ENCODE measurements around the gene MAGI2. TPM values are rescaled to one million over a fixed set of nuclear protein-coding genes. Genes with fewer than 3 reads are reported as not detected.

The MAGI2 gene
- total RNA-seq, 6 experiments from 2014 or later = 1.2 to 4.0 (median 2.4) TPM

GRCh38 chr7:78041423-78041822 is 1412.0 kb downstream of the MAGI2 start:
- no peaks in the 10 kb centered on the region for H3K9me3 ChIP-seq
- DNase-seq (no peak), ATAC-seq (no peak)
- WGBS (ENCODE audit: insufficient coverage, low coverage, low lambda C conversion rate, missing lambda C conversion rate) = 100% methylated on average over 3 of the region's 3 CpGs
- H3K4me3 ChIP-seq = no peak overlapping the region
- H3K27me3 ChIP-seq = no peaks in the 10 kb centered on the region
- intact Hi-C loops (cut with DNase I) = no loop called here
- no peaks in the 10 kb centered on the region for H3K36me3 ChIP-seq
- TF ChIP-seq POLR2A (IDR thresholded peaks at IDR 0.05) = no peak
- TF ChIP-seq, protein P1, sequence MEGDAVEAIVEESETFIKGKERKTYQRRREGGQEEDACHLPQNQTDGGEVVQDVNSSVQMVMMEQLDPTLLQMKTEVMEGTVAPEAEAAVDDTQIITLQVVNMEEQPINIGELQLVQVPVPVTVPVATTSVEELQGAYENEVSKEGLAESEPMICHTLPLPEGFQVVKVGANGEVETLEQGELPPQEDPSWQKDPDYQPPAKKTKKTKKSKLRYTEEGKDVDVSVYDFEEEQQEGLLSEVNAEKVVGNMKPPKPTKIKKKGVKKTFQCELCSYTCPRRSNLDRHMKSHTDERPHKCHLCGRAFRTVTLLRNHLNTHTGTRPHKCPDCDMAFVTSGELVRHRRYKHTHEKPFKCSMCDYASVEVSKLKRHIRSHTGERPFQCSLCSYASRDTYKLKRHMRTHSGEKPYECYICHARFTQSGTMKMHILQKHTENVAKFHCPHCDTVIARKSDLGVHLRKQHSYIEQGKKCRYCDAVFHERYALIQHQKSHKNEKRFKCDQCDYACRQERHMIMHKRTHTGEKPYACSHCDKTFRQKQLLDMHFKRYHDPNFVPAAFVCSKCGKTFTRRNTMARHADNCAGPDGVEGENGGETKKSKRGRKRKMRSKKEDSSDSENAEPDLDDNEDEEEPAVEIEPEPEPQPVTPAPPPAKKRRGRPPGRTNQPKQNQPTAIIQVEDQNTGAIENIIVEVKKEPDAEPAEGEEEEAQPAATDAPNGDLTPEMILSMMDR (IDR thresholded peaks at IDR 0.05) = no peak
- no peaks in the 10 kb centered on the region for H3K4me1 ChIP-seq
- H3K27ac ChIP-seq = no peak overlapping the region

DNA sequence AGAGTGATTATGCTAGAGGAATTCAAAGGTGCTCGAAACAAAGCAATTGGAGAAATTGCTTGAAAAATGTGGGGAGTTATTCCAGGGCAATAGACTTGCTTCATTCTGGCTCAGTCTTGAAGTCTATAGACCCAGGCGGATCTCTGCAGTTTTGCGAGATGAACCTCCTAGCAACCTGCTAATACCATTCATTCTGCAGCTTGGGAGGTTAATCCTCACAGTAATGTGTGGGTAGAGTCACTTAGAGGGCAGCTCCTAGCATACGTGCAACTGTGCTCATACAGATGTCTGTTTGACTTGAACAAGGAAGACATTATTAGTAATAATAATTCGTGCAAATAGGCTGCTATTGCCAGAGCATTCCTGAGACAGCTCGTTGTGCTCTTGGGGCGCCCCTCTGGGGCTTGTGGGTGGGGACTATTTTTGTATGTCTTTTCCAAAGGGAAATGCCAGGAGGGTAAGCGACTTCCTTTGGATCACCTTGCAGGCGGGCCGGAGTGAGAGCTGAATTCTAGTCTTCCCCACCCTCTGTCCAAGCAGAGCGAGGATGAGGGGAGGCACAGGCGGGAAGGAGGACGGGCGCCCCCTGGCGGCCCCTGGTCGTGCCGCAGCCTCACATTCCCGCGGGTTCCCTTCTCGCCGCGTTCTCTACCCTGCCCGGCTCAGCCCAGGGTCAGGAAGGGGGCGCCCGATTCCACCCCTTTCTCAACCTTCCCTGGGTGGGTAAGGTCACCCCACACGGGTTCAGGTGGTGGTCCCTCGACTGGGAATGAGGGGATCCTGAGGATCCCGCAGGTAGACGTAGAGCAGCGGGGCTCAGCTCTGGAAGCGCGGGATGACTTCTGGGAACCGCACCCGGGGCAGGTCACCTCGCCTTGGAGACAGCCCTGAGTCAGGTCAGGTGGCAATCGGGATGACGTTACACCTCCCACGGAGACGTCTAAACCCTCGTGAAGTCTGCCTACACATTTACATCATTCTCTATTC is 1413.4 kb downstream of the MAGI2 start:
- no peaks in the 10 kb centered on the region for H3K4me1 ChIP-seq
- no peak for TF ChIP-seq POLR2A (IDR thresholded peaks at IDR 0.05)
- TF ChIP-seq, protein P1 (IDR thresholded peaks at IDR 0.05) = peak; percentile 53 to 64 (median 58)
- DNase-seq (peak in 2 of 3 donors; percentile 35 to 54), ATAC-seq (peak; percentile 77 to 93 (median 82))
- 27% methylated on average over 19 of the region's 40 CpGs for WGBS (ENCODE audit: insufficient coverage, low coverage, low lambda C conversion rate, missing lambda C conversion rate)
- intact Hi-C loops (cut with DNase I) = no loop called here
- no peaks in the 10 kb centered on the region for H3K36me3 ChIP-seq
- no peaks in the 10 kb centered on the region for H3K9me3 ChIP-seq
- no peaks in the 10 kb centered on the region for H3K27me3 ChIP-seq
- H3K4me3 ChIP-seq = no peak overlapping the region
- no peak overlapping the region for H3K27ac ChIP-seq

DNA sequence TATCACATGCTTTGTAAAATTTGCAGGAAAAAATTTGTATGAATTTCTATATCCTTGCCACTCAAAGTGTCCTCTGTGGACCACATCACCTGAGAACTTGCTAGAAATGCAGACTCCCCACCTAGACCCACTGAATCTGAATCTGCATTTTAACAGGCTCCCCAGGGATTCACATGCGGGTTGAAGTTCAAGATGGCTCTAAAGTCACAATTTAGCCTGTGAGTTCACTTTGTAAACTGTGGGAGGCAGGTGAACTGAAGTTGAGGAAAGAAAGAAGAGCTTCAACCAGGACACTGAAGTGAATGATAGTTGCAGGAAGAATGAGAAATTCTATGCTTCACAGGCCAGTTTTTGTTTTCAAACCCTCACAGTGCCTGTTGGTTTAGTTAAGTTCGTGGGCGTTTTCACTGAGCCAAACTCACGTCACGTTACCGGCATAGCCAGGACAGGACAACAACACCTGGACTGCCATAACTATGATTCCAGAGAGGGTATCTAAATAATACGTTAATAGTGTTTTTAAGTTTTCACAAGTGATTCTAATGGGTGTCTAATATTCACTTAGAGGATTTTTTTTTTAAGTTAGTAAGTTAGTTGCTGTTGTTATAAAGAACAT is 1414.9 kb downstream of the MAGI2 start:
- WGBS (ENCODE audit: insufficient coverage, low coverage, low lambda C conversion rate, missing lambda C conversion rate) = 71% methylated on average over 7 of the region's 7 CpGs
- no peaks in the 10 kb centered on the region for H3K27me3 ChIP-seq
- H3K27ac ChIP-seq = no peak overlapping the region
- H3K9me3 ChIP-seq = no peaks in the 10 kb centered on the region
- no peaks in the 10 kb centered on the region for H3K4me1 ChIP-seq
- no peaks in the 10 kb centered on the region for H3K36me3 ChIP-seq
- DNase-seq (no peak), ATAC-seq (no peak)
- no peak for TF ChIP-seq POLR2A (IDR thresholded peaks at IDR 0.05)
- TF ChIP-seq, protein P1 (IDR thresholded peaks at IDR 0.05) = no peak
- intact Hi-C loops (cut with DNase I) = no loop called here
- no peak overlapping the region for H3K4me3 ChIP-seq

GRCh38 chr7:78037603-78038002 is 1415.9 kb downstream of the MAGI2 start:
- Histone ChIP-seq H3K27me3 (no peaks in the 10 kb centered on the region), H3K4me3 (no peak overlapping the region), H3K27ac (no peak overlapping the region), H3K36me3 (no peaks in the 10 kb centered on the region), H3K4me1 (no peaks in the 10 kb centered on the region), H3K9me3 (no peaks in the 10 kb centered on the region)
- DNase-seq (no peak), ATAC-seq (no peak)
- WGBS (ENCODE audit: insufficient coverage, low coverage, low lambda C conversion rate, missing lambda C conversion rate) = 93% methylated on average over 4 of the region's 4 CpGs
- TF ChIP-seq, protein P1 (IDR thresholded peaks at IDR 0.05) = no peak
- no peak for TF ChIP-seq POLR2A (IDR thresholded peaks at IDR 0.05)
- intact Hi-C loops (cut with DNase I) = no loop called here
